GM19238 (cell line): ENCODE data around the gene CCBE1.
"Not testable (repeated sequence)": the region's sequence is repeated elsewhere in the genome, so short reads cannot be mapped to it uniquely, and the experiment has no call there.

ENCODE experiments used
- DNase-seq: peaks from one replicate; pipeline ENCODE4 v3.0.0; 2011; ENCODE audit warnings: low spot score; ENCODE audit not compliant: insufficient read length

The CCBE1 gene

GRCh38 chr18:59657012-59657411 lies 40.2 kb downstream of the CCBE1 start:
- DNase-seq: no peak

- DNase-seq: no peak
Measured at GRCh38 chr18:59656373-59656887, 40.8 kb downstream of the CCBE1 start.

GRCh38 chr18:59655676-59656075 lies 41.5 kb downstream of the CCBE1 start:
- DNase-seq: no peak

GRCh38 chr18:59651071-59651470 lies 46.2 kb downstream of the CCBE1 start:
- DNase-seq: no peak

GRCh38 chr18:59650266-59650820 lies 46.9 kb downstream of the CCBE1 start:
- no peak for DNase-seq

- DNase-seq: no peak
Measured at GRCh38 chr18:59649591-59649990, 47.6 kb downstream of the CCBE1 start.

- not testable (repeated sequence) for DNase-seq
Measured at GRCh38 chr18:59648469-59648868, 48.8 kb downstream of the CCBE1 start.

- DNase-seq: no peak
Measured at GRCh38 chr18:59646963-59647307, 50.3 kb downstream of the CCBE1 start.

- DNase-seq: no peak
Measured at GRCh38 chr18:59646228-59646962, 50.8 kb downstream of the CCBE1 start.

GRCh38 chr18:59643740-59644139 lies 53.5 kb downstream of the CCBE1 start:
- no peak for DNase-seq

GRCh38 chr18:59640721-59641120 lies 56.5 kb downstream of the CCBE1 start:
- DNase-seq: no peak

GRCh38 chr18:59639821-59640220 lies 57.4 kb downstream of the CCBE1 start:
- DNase-seq: no peak

GRCh38 chr18:59639136-59639535 lies 58.1 kb downstream of the CCBE1 start:
- no peak for DNase-seq

GRCh38 chr18:59633961-59634485 lies 63.2 kb downstream of the CCBE1 start:
- no peak for DNase-seq

GRCh38 chr18:59633317-59633716 lies 63.9 kb downstream of the CCBE1 start:
- no peak for DNase-seq

- no peak for DNase-seq
Measured at GRCh38 chr18:59631583-59632181, 65.5 kb downstream of the CCBE1 start.

- DNase-seq: no peak
Measured at GRCh38 chr18:59629894-59630293, 67.3 kb downstream of the CCBE1 start.

- no peak for DNase-seq
Measured at GRCh38 chr18:59628995-59629394, 68.2 kb downstream of the CCBE1 start.

GRCh38 chr18:59627414-59627813 lies 69.8 kb downstream of the CCBE1 start:
- DNase-seq: no peak

GRCh38 chr18:59624369-59624765 lies 72.9 kb downstream of the CCBE1 start:
- no peak for DNase-seq

GRCh38 chr18:59623456-59624368 lies 73.5 kb downstream of the CCBE1 start:
- no peak for DNase-seq
